GM12864 (cell line): Measurements from ENCODE around the gene C6.

Source experiments
- DNase-seq: peaks from one replicate; pipeline ENCODE4 v3.0.0-alpha.2; 2011; ENCODE audit warnings: low read depth
- H3K4me3 ChIP-seq: 2 replicates; pipeline ENCODE4 v1.5.1; 2011; ENCODE audit warnings: mild to moderate bottlenecking, low read depth, low read length, control low read depth
- CTCF ChIP-seq: IDR thresholded peaks from 2 replicates; pipeline ENCODE4 v1.5.1; 2011; ENCODE audit warnings: low read depth, mild to moderate bottlenecking, moderate library complexity, low read length, control low read depth, inconsistent platforms; ENCODE audit errors: missing control alignments

The C6 gene

DNA sequence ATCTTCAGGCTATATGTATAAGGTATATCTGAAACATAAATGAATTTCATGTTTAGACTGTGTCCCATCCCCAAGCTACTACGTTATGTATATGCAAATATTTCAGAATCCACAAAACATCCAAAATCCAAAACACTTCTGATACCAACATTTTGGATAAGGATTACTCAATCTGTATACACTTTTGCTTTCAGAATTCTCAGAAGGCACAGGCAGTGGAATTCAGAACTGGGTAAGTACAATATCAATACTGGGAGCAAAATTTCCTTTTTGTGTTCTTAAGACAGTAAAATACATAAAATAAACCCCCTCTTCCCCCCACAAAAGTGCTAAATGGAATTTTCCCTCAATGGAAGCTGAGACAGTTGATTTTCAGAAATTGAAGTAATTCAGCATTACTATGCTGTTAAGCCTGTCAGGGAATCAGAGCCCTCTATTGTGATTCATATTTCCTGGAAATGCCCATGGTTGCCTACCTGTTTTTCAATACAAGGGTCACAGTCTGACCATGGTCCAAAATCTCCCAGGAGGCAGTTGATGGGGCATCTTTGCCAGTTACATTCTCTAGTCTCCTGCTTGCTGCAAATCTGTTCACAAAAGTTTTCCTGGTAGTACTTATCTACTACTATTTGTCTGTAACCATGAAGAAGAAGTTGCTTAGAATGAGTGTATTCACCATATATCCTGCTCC is 12.1 kb downstream of the C6 start:
- no peak for TF ChIP-seq CTCF
- no peak overlapping the region for H3K4me3 ChIP-seq
- no peak for DNase-seq

GRCh38 chr5:41200506-41200905 is 12.8 kb downstream of the C6 start:
- no peak for TF ChIP-seq CTCF
- no peak for DNase-seq
- H3K4me3 ChIP-seq = no peak overlapping the region

DNA sequence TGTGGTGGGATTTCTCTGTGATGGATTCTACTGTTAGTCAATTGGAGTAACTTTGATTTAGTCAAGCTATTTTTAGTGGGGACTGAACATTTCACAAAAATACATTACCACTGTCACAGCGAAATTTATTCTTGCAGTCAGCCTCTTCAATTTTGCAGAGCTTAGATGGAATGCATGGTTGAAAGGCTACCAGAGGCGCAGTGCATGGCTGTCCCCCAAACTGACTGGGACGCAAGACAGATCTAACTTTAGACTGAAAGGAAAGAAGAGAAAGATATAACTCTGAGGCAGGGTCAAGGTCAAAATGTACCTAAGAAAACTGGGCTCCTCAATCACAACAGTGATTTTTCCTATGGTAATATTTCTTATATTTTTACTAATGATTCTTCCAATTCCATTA is 13.7 kb downstream of the C6 start:
- DNase-seq = no peak
- no peak for TF ChIP-seq CTCF
- H3K4me3 ChIP-seq = no peak overlapping the region

DNA sequence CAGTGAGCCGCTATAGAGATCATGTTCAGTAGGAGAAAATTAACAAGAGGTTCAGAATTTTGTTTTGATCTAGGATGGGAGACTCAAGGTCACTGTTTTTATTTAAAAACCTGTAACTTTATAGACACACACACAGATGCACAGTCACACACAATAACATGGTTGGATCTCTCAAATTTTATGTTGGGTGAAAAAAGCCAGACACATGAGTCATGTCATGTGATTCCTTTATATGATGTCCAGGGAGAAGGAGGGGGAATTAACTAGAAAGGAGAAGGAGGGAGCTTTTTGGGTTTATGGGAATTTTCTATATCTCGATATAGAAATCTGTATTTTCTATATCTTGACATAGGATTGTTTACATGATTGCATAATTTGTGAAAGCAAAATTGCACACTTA is 17.1 kb downstream of the C6 start:
- TF ChIP-seq CTCF = no peak
- no peak overlapping the region for H3K4me3 ChIP-seq
- DNase-seq = no peak

- DNase-seq = no peak
- TF ChIP-seq CTCF = no peak
- no peak overlapping the region for H3K4me3 ChIP-seq
Measured at GRCh38 chr5:41195228-41195627, 18.1 kb downstream of the C6 start.

- no peak for DNase-seq
- no peak overlapping the region for H3K4me3 ChIP-seq
- no peak for TF ChIP-seq CTCF
Measured at GRCh38 chr5:41194339-41194738, 19.0 kb downstream of the C6 start.
